GM21576 (cell line): ENCODE results near the gene CCDC136.
A peak's percentile ranks its signal among the peaks of the same experiment; 100 is the strongest.

ENCODE experiments used
- ATAC-seq: cut with Tn5 transposase; IDR thresholded peaks from one replicate; pipeline ENCODE4 v1.9.1; 2021; ENCODE audit warnings: mild to moderate bottlenecking, moderate library complexity; ENCODE audit not compliant: unreplicated experiment

CCDC136 gene

DNA sequence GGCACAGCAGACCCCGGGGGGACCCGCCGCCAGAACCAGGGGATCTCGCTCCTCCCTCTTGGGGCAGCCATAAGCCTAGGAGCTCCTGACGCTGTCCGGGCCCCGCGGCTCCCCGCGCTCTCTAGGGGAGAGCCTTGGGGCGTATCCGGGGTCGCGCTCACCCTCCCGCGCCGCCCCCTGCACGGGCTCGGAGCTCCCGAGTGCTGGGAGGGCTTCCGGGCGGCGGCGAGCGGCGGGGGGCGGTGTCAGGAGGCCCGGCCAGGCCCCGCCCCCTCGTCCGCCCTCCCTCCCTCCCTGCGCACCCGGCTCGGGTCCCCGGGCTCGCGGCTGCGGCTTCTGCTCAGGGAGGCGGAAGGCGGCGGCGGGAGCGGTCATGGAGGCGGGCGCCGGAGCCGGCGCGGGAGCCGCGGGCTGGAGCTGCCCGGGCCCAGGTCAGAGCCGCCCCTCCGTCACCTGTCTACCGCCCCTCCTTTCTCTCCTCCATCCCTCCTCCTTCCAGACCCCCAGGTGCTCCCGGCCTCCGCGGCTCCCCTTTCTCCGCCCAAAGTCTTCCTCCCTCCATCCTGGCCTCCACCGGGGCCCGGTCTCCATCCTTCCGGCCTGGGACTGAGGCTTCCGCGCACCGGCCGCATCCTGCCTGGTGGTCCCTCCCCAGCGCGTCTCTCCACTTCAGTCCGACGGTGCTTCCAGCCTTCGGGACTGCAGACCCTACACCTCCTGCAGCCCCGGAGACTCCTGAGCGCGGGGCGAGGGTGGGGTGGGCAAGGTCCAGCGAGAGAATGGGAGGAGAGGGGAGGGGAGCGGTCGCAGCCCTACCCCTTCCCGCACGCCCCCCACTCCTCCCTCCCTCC, at the start of gene CCDC136:
CCDC136 (plus strand) TSS at position 848 of the 851 bp plus-strand sequence. CDS start 444 bp downstream, outside the sequence.
- ATAC-seq: peak; percentile 81

DNA sequence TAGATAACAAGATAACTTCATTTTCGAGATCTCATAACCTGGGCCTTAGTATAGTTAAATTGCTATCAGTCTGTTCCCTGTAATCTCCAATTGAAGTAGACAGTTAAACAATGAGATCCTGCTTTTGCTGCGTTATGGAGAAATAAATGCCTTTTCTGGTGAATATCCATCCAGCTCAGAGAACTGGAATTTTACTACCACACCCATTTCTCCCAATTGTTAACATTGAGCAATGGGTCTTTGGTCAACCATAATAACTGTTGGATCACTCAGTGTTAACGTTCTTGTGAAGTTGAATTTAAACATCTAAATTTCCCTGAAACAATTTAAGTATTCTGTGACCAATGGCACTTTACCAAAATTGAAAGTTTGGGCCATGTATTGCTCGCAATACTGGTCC, 49.6 kb upstream of the CCDC136 start:
- ATAC-seq: no peak

DNA sequence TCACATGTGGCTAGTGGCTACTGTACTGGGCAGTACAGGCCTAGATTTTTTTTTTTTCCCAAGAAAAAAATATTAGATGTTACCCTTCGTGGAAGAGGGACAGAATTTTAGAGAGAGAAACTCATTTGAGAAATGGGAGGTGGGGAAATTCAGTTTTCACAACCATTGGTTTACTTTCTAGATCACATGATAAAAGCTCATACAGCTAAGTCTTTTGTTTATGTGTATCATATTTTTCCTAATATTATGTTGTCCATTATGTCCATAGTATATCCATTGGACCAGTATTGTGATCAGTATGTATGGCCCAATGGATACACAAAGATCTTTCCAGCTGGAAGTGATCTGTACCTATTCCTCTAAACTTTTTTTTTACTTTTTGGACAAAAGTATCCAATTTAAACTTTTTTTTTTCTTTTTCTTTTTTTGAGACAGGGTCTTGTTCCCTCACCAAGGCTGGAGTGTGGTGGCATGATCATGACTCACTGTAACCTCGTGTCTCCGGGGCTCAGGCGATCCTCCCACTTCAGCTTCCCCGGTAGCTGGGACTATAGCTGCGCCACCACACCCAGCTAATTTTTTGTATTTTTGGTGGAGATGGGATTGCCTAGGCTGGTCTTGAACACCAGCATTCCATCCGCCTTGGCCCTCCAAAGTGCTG, 48.5 kb upstream of the CCDC136 start:
- no peak for ATAC-seq

DNA sequence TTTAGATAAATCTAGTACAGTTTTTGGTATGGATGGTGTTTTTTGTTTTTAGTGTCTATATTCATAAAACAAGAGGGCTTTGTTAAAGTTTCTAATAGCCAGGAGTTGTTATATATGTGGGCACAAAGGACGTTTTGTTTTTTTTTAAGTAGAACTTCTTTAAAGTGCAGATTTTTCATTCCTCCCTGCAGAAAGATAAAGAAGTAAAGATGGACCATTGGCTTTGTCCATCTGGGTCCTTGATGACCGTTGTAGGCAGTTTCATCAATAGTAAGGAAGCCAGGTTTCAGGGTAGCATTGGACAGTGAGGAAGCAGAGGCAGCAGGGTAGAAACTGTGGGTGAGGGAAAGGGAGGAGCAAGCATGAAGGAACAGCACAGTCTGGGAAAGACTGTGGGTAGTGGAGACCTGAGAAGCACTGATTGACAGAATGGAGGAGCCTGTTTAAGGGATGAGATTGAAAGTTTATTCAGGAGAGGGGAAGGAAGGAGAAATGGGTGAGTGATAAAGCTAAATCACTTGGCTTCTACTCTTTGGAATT, 47.3 kb upstream of the CCDC136 start:
- ATAC-seq: no peak

DNA sequence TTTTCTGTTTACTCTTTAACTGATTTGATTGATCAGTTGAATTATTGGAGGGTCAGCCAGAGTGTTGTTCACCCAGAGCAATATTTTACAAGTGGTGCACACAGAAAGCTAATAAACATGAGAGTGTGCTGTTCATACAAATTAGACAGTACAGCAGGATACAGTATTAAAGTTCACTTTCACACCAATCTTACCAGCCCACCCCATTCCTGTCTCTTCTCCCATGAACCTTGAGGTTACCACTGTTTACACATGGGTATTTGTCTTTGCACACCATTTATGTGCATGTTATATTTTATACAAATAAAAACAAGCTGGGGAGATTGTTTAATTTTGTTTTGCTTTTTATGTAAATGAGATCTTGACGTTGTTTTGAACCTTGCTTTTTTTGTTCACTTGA, 46.1 kb upstream of the CCDC136 start:
- no peak for ATAC-seq

DNA sequence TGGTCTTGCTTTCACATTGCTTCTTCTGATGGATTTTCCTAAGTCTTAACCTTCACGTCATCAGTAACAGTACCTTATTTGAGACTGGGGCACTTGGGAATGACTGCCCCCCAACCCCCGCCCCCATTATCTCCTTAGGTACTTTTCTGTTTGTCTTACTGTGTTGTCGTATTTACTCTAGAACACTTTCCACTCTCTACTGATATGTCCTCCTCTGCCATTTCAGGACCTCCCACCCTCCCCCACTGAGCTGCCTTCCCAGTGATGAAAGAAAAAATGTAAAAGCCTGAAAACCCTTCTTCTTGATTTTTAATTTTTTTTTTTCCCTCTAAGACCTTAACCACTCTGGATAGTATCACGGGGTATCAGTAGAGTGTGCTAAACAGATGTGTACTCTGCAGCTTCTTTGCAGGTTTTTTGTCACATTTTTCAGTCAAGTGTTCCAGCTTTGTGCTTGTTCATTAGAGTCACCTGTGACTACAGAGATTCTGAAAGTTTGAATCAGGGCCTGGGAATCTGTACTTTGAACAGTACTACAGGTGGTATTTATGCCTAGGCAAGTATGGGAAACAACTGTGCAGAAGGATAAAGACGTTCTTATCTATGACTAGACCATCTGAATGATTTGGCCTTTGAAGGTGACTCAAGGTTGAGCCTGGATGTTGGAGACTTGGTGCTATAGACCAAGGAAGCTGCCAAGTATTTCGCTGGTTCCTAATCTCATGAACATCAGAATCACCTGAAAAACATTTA, 44.3 kb upstream of the CCDC136 start:
- ATAC-seq: no peak

DNA sequence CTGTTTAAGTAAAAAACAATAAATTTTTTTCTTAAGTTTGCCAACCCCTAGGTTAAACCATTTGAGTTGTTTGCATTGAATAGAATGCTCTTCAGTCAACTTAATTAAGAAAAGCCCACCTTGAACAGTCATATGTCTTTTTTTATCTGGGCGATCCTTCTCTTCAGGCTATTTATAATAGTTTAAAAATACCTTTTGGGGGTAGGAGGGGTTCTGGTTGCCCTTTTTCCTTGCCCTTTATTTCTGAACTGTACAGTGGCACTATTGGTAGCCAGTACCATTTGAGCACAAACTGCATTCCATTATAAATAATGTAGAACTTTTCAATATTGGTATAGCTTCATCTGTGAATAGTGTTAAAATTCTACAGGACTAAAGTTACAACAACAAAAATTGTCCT, 39.5 kb upstream of the CCDC136 start:
- no peak for ATAC-seq

DNA sequence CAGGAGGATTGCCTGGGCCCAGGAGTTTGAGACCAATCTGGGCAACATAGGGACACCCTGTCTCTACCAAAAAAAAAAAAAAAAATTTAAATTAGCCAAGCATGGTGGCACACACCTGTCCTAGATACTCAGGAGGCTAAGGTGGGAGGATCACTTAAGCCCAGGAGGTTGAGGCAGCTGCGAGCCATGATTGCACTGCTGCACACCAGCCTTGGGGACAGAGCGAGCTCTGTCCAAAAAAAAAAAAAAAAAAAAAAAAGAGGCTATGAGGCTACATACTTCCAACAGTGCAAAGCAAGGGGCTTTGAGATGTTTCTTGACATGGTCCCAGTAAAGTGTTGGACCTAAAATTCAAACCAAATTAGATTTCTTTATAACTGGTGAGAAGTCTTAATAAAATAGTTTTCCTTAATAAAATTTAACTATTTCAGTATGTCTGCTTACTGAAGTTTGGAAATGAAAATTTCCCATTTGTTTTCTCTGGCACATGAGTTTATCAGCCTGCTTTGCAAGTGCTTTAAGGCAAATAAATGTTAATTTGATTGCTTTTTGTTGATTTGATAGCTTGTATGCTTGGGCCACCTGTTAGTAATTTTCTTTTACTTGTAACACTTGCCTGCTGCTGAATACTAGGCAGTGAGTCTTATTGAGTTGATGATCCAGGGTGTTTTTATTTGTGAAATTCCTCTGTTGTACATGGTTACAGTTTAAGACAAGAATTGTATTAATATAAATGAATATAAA, 36.5 kb upstream of the CCDC136 start:
- ATAC-seq: no peak

DNA sequence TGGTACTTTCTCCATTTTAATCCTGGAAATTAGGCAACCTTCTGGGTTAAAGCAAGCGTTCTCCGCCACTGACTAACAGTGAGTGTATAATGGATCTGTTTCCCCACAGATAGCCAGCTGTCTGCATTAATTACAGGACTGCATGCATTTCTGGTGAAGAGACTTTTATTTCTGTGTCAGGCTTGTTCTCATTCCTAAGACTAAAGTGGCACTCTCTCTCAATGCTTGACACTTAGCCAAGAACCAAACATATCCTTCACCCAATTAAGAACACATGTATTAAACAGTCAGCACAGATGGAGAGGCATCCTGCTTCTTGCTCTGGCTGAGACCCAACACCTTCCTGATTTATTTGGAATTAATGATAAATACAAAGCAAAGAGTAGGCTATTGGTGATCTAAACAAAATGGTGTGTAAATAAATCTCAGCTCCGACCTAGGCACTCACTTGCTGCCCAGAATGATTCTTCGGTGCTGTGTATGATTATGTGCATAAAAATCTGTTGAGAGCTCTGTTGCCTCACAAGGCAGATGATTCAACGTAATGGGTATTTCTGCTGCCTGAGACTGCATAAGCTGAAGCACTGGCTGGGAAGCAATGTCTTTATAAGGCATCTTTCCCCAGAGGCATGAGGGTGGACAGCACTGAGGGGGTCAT, 35.8 kb upstream of the CCDC136 start:
- no peak for ATAC-seq

DNA sequence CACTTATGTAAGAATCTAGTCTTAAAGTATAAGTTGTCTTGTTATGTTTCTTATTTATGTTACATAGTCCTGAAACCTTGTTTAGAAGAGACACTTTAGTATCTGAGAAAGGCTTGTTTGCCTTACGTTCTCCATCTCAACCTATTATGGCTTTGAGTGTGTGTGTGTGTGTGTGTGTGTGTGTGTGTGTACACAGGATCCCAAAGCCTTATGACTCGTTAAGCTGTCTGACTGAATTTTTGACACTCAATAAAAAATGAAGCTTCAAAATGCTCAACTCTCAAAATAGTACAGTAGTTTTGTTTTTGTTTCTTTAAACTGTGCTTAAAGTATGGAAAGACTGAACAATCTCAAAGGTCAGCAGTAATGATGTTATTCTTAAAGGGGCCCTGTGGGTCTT, 34.6 kb upstream of the CCDC136 start:
- no peak for ATAC-seq

DNA sequence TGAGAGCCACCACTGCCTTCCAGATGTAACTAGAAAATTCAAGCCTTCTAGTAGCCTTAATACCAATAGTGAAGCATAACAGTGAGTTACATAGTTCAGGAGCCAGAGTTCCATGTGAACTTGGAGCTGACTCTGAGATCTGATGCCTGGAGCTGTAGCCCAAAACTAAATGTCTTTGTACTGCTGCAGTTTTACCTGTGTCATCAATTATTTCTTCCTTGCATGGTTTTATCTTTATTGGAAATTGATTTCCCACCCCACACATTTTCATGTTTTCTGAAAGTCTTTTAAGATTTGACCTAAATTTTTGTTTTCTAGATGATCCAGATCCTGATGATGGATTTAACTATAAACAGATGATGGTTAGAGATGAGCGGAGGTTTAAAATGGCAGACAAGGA, 33.2 kb upstream of the CCDC136 start:
- no peak for ATAC-seq

DNA sequence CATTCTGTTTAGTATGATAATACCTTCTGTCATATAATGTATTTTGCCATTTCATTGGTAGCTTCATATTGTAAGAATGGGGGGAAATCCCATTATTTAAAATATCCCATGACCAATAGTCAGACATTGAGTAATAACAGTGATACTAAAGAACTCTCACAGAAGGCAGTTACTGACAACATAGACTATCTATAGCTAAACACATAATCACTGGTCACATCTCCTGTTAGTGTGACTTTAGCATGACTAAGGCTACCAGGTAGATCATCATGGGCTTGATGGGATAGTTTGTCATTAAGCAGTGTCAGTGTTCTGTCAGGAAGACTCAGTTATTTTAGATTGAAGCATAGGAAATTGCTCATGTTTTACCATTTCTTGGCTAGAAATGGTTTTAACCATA, 32.5 kb upstream of the CCDC136 start:
- ATAC-seq: no peak

DNA sequence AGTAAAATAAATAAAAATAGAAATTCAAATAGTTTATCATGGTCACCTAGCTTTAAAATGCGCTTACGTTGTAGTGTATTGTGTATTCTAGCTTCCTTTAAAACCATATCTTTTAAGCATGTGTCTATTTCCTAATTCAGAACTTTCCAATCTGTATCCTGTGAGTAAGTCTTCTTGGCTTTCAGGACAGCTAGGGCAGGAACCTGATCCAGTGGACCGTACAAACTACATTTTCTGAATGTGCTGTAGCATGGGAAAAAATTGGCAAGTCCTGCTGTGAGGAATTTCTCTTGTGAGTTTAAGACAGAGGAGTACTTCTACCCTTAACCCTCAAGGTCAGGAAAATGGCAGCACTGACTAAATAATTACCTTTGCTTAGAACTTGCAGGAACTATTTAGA, 28.2 kb upstream of the CCDC136 start:
- ATAC-seq: no peak

DNA sequence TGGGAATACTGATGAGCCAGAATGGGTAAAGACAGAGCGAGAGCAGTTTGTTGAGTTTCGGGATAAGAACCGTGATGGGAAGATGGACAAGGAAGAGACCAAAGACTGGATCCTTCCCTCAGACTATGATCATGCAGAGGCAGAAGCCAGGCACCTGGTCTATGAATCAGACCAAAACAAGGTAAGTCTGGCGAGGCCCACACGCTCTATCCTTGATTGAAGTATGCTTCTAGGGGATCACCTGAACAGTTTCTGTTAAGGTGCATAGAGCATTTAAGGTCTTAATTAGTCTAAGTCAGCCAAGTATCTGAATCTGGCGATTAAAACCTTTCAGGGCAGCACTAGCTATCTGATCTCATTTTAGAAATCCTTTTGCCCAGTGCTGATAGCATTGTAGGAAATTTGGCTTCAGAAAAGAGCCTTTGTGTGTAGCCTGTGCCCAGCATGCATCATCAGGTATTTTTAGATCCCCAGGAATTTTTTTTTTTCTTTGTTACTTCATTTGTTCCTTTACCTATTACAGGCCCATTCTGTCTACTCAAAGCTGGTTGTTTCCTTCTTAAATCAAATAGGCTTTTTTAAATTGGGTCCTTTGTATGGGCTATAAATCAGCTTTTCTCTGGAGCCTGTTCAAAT, 24.2 kb upstream of the CCDC136 start:
- ATAC-seq: no peak

DNA sequence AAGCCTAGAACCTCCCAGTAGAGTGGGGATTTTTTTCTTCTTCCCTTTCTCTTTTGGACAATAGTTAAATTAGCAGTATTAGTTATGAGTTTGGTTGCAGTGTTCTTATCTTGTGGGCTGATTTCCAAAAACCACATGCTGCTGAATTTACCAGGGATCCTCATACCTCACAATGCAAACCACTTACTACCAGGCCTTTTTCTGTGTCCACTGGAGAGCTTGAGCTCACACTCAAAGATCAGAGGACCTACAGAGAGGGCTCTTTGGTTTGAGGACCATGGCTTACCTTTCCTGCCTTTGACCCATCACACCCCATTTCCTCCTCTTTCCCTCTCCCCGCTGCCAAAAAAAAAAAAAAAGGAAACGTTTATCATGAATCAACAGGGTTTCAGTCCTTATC, 21.5 kb upstream of the CCDC136 start:
- ATAC-seq: no peak

DNA sequence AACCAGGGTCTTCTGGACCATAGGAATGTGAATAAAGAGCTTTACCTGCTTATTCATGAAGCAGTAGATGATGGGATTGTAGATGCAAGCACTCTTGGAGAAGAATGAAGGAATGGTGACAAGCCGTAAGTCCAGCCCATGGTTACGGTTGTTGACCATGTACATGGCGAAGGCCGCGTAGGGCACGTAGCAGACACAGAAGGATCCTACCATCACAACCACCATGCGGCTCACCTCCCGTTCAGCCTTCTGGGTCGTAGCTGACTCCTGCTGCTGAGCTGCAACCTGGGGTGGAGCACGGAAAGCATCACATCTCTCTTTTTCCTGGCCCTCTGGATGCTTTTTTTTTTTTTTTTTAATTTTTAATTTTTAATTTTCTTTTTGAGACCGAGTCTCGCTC, 18.2 kb upstream of the CCDC136 start:
- ATAC-seq: no peak

DNA sequence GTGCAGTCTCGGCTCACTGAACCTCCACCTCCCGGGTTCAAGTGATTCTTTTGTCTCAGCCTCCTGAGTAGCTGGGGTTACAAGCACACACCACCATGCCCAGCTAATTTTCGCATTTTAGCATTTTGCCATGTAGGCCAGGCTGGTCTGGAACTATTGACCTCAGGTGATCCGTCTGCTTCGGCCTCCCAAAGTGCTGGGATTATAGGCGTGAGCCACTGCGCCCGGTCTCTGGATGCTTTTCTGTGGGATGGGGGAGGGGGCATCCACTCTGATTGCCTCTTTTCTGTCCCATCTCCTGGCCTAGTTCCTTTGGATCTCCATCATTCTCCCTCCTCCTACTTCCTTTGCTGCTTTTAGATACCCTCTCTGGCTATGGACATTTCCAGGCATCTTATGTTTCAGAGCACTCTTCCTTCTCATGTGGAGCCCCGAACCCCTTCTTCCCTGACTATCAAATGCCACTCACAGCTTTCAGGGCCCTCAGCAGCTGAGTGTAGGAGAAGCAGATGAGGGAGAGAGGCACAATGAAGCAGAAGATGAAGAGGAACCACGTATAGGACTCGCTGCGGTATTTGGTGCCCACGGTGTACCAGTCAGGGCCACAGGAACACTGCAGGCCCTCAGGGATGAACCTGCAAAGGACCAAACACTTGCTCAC, 17.6 kb upstream of the CCDC136 start:
- no peak for ATAC-seq

DNA sequence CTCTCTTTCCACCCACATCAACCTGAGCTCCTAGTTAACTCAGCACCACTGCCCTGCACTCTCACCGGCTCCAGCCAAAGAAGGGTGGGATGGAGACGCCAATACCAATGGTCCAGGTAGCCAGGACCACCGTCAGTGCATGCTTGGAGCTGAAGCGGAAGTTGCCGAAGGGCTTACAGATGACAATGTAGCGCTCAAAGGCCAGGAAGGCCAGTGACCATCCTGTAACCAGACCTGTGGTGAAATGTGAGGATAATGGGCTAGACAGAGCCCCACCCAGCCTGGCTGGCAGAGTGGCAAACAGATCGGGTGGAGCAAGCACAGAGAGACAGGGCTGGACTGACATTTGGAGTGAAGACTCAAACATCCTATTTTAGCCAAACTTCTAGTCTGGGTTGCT, 16.8 kb upstream of the CCDC136 start:
- no peak for ATAC-seq

DNA sequence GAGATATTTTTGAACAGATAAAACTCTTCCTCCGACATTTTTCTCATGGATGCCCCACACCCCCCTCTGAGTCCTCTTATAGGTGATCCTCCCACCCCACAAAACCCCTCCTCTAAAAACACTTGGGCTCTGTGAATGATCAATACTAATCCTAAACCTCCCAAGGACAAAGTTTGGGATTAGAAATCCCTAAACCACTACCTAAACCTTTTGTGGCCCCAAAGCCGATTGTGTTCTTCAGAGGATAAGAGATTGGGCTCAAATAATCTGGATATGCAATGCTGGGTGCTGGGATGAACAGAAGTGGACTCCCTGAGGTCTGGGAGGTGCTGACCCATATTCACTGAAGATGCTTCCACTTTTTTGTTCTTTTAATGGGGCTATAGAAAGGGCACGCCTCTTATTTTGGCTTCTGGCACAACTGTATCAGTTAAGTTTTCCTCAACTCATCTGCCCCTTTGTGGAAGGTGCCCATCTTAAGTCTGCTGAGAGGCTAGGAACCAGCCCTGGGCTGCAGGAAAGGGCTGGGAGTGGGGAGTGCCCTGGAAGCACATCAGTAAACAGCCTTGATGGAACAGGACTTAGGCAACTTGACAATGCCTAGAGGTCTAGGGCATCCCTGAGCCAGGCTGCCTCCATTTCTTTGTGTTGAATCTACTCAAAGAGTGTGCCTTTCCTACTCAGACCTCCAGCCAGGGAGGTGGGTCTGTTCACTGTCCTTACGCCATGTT, 15.9 kb upstream of the CCDC136 start, which contains the start of gene OPN1SW:
OPN1SW (minus strand) TSS at position 51 of the 731 bp plus-strand sequence; CDS start at position 38, 13 bp downstream.
- ATAC-seq: no peak
